ENCODE data around the gene RNF112.

Gene RNF112

GRCh38 chr17:19412510-19412909, 1.5 kb downstream of the RNF112 start:
- Mint-ChIP-seq H3K4me3 (no peak overlapping the region), H3K4me1 (peaks cover 34% of the 10 kb centered on the region), H3K27ac (no peak overlapping the region), H3K27me3 (ENCODE audit: low read depth, poor library complexity) (peaks cover 6% of the 10 kb centered on the region), H3K9me3 (no peaks in the 10 kb centered on the region), H3K36me3 (ENCODE audit: low read depth) (no peaks in the 10 kb centered on the region)
- no peak for TF ChIP-seq CTCF (IDR thresholded peaks at IDR 0.05)
- DNase-seq, result no peak

- no peak for DNase-seq
- H3K9me3 Mint-ChIP-seq, result no peaks in the 10 kb centered on the region
- peaks cover 6% of the 10 kb centered on the region for H3K27me3 Mint-ChIP-seq (ENCODE audit: low read depth, poor library complexity)
- H3K27ac Mint-ChIP-seq, result no peak overlapping the region
- no peak overlapping the region for H3K4me3 Mint-ChIP-seq
- H3K4me1 Mint-ChIP-seq, result peaks cover 34% of the 10 kb centered on the region
- H3K36me3 Mint-ChIP-seq (ENCODE audit: low read depth), result no peaks in the 10 kb centered on the region
- TF ChIP-seq CTCF (IDR thresholded peaks at IDR 0.05), result no peak
These were observed 2.0 kb downstream of the RNF112 start for GRCh38 chr17:19412984-19413383.

- H3K4me3 Mint-ChIP-seq, result no peak overlapping the region
- peaks cover 6% of the 10 kb centered on the region for H3K27me3 Mint-ChIP-seq (ENCODE audit: low read depth, poor library complexity)
- no peak for DNase-seq
- no peak for TF ChIP-seq CTCF (IDR thresholded peaks at IDR 0.05)
- H3K27ac Mint-ChIP-seq, result no peak overlapping the region
- H3K9me3 Mint-ChIP-seq, result no peaks in the 10 kb centered on the region
- peaks cover 34% of the 10 kb centered on the region for H3K4me1 Mint-ChIP-seq
- no peaks in the 10 kb centered on the region for H3K36me3 Mint-ChIP-seq (ENCODE audit: low read depth)
These were observed 2.7 kb downstream of the RNF112 start for GRCh38 chr17:19413761-19414160.

GRCh38 chr17:19414396-19415280, 3.6 kb downstream of the RNF112 start:
- no peak for TF ChIP-seq CTCF (IDR thresholded peaks at IDR 0.05)
- no peak for DNase-seq
- Mint-ChIP-seq H3K36me3 (ENCODE audit: low read depth) (no peaks in the 10 kb centered on the region), H3K27me3 (ENCODE audit: low read depth, poor library complexity) (peaks cover 6% of the 10 kb centered on the region), H3K9me3 (no peaks in the 10 kb centered on the region), H3K4me1 (peaks cover 34% of the 10 kb centered on the region), H3K4me3 (no peak overlapping the region), H3K27ac (no peak overlapping the region)

GRCh38 chr17:19415311-19415710, 4.3 kb downstream of the RNF112 start:
- Mint-ChIP-seq H3K4me1 (peaks cover 30% of the 10 kb centered on the region), H3K27ac (no peak overlapping the region), H3K27me3 (ENCODE audit: low read depth, poor library complexity) (peaks cover 5% of the 10 kb centered on the region), H3K36me3 (ENCODE audit: low read depth) (no peaks in the 10 kb centered on the region), H3K4me3 (no peak overlapping the region), H3K9me3 (no peaks in the 10 kb centered on the region)
- no peak for TF ChIP-seq CTCF (IDR thresholded peaks at IDR 0.05)
- DNase-seq, result no peak

Data from nephron progenitor cell (in vitro differentiated cells).